Measurements from ENCODE around the gene HS6ST1.
"Not testable (repeated sequence)": the region's sequence is repeated elsewhere in the genome, so short reads cannot be mapped to it uniquely, and the experiment has no call there.

HS6ST1 gene

DNA sequence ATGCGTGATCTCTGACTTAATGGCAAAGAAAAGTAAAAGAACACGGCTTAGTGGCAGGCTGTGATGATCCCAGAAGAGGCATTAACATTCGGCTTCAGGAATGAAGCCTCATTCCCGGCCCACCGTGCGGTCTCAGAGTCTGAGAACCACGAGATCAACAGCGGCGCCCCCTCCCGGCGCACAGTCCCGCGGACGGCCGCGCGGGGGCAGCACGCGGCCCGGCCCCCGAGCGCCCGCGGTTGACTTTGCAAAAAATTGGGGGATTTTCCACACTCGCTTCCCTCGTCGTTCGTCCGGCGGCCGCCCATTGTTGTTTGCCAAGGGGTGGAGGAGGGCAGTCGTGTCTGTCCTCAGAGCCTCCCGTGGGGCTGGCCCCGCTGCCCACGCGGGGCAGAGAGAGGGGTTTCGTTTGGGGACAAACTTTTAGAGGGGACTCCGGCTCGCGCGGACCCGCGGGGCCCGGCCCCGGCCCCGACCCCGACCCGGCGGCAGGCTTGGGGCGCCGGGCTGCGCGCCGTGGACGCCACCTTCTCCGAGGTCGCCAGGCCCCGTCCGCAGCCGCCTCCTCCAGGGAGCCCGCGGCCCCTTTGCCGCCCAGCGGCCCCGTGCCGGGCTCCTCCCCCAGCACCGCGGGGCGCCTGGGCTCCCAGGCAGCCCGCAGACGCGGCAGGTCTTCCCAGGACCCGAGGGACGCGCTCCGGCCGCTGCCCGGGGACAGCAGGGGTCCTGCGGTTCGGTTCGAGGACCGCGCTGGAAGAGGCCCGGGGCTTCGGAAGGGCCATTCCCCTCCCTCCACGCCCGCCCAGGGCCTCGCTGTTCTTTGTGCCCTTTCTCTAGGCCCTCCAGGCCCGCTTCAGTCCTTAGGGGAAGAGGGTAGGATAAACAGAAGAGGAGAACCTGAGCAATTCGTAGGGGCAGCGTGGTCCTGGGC, 3.4 kb upstream of the HS6ST1 start:
- ATAC-seq = peak; percentile 55 to 56

DNA sequence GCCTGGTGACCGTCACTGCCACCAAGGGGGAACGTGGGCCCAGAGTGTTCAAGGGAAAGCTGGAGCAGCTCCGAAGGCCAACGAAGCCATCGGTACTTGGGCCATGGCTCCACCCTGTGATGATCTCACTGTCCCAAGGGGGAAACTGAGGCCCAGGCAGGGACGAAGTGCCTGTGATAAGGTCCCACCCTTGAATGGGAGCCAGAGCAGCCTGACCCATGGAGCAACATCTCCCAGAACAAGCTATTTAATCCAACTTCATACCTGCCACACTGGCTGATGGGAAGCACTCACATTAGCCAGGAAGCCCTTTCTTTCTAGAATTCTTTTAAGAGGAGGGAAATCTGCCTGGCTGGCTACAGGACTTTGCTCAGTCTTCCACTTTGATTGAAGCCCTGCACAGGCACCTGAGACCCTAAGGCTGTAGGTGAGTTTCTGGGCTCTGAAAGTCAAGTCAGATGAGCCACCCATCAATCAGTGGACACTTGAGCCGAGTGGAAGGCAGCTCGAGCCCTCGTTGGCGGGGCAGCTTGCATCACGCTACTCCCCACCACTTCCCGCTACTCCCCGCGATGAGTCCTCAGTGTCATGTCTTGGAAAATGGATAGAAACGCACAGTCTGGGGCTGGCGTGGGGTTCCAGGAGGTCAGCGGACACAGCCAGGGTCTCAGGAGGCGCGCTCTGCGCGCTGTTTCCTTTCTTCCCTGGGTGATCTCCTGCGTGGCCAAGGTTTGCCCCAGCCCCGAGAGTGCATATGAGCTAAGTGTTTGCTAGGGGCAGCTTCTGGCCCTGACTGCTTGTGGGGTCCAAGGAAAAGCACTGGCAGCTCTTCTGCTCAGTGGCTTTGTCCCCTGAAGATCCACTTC, 2.5 kb upstream of the HS6ST1 start:
- no peak for ATAC-seq

DNA sequence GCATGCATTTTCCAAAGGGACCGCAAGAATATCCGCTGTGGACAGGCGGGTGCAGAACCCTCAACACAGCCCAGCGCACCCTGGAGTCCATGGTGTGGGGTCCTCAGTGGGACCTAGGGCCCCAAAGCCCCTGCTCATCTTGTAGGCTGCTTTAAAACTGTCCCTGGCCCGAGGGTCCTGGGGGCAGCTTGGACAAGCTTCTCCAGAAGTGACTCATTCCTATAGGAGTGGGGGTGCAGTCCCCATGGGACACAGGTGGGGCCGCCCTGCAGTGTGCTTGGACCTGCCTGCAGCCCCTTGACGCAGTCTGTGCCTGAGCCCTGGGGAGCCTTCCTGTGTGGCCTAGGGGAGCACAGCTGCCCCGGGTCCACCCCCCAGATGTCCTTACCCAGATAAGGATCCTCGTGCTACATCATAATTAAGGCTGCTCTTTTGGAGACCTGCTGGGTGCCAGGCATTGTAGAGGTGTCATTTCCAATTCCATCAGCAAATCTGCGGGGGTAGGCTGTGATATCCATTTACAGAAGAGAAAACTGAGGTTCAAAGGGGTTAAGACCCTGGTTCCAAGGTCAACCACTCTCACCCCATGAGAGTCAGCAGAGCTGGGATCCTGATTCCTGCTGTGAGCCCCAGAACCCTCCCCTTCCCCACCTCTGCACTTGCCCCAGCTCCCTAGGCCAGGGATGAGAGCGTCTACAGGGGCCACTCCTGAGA, 1.7 kb upstream of the HS6ST1 start:
- no peak for ATAC-seq

DNA sequence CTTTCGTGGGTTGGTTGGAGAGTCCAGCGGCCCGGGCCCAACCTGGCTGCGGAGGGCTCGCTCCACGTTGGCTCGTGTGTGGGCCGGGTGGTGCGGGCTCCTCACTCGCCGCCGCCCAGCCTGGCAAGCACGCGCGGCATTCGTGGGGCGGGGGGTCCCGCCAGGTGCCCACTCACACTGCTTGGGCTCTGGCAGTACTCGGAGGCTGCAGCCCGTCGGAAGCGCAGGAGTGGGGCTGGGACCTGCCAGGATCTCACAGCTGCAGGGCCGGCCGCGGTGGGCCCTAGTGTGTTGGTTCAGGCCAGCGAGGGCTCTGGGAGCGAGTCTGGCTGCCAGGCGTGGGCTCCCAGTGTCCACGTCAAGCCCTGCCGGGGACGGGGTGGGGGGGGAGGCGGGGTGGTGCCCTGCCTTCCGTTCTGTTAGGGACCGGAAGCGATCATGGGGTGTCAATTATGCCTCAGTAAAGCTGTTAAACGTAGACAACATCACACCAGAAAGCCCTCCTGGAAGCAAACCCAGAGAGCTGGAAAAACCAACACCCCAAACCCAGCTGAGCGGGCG, 1.0 kb upstream of the HS6ST1 start:
- no peak for ATAC-seq

DNA sequence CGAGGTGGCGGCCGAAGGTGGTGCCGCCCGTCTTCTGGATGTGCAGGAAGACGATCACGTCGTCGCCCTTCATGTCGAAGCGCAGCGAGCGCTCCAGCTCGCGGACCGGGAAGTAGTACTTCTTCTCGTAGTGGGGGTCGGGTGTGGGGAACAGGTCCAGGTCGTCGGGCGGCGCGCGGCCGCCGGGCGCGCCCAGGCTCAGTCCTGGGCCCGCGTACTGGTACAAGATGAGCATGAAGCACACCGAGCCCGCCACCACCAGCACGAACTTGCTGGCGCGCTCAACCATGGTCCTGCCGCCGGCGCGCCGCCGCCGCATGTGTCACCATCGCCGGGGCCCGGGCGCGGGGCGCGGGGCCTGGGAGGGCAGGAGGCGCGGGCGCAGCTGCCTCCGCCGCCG, 423 bp downstream of the HS6ST1 start:
- peak; percentile 11 to 19 for ATAC-seq

DNA sequence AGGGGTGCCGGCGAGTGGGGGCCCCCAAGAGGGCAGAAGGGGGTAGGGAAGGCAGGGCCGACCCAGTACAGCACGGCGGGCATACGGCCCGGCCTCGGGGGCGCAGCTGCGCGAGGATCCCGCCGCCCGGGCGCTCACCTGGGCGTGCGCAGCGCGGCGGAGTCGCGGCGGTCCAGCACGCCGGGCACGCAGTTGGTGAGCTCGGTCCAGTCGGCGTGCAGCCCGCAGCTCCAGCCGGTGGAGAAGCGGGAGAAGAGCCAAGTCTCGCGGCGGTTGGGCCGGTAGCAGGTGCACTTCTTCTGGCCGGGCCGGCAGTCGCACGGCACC, 806 bp downstream of the HS6ST1 start:
- not testable (repeated sequence) for ATAC-seq

DNA sequence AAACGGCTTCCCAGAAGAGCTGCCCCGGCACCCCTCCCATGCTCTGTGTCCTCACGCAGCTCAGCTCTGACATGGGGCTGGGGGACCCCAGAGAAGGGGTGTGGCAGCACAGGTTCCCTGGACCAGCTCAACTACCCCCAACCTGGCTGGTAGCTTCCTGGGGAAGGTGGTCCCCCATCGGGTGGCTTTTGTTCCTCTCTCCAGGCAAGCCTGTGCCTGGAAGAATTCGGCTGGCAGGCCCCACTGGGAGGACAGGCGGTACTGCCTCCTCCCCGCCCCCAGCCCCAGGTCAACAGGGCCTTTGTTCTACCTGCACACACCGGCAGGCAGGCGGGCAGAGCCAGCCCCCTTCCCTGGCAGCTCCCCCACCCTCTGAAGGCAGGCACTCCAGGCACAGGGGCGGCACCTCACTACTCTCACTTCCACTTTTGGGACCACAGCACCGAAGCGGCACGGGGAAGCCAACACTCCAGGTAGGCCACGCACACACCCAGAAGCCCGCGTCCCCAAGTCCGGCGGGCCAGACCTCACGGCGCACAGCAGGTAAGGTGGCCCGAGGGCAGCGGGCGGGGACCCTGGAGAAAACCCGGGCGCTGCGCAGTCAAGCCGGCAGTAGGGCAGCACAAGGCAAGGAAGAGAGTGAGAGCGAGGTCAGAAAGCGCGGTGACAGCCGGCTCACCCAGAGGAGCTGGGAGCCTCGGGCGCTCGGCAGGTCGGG, 1.3 kb downstream of the HS6ST1 start:
- peak; percentile 10 to 19 for ATAC-seq

DNA sequence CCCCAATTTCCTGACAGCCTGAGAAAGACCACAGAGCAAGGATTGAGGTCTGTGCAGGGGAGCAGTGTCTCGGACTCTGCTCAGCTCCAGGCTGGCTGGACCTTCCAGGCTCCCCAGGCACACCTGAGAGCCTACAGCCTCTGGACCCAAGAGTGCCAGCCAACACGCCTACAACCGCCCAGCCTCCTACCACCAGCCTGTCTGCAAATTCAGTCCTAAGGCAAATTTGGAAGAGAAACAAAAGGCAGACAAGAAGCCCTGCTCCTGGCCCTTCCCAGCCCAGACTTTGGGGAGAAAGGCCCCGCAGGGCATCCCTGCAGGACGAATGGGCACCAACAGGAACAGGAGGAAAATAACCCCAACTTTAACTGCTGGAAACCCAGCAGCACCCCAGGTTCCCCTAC, 1.9 kb downstream of the HS6ST1 start:
- no peak for ATAC-seq

DNA sequence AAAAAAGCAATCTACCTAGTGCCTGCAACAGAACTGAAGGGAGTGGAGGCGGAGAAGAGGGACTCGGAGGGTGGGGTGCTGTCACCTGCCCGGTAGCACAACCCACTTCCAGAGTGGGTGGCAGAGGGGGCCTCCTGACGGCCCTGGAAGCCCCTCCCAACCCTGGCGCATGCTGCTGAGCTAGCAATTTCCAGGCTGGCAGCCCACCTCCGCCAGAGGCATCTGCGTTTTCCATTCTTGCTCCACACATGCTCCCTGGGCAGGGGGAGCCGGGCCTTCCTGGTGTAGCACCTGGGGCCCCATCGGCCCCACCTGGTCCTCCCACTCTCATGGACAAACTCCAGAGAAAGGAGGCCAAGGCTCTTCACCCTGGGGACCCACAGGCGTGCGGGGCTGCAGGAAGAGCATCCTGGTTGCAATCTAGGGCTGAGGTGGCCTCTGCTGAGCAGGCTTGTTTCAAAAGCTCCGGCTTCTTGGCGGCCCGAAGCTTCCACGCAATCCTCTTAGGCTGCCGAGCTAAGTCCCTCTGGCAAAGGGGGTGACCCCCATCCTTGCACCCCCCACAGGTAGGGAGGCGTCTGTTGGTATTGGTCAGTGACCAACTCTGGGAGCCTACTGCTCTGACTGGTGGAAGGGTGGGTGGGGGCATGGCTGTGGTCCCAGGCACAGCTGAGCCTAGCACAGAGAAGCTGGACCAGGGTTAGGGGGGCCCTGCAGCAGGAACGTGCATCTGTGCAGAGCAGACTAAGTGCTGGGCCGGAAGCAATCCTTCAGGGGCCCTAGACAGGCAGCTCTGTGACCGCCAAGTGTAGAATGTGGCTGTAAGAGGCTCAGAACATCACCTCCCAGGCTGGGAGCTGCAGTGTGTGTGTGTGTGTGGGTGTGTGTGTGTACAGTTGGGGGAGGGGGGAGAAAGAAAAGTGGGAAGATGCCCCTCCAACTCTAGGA, 2.6 kb downstream of the HS6ST1 start:
- ATAC-seq = no peak

DNA sequence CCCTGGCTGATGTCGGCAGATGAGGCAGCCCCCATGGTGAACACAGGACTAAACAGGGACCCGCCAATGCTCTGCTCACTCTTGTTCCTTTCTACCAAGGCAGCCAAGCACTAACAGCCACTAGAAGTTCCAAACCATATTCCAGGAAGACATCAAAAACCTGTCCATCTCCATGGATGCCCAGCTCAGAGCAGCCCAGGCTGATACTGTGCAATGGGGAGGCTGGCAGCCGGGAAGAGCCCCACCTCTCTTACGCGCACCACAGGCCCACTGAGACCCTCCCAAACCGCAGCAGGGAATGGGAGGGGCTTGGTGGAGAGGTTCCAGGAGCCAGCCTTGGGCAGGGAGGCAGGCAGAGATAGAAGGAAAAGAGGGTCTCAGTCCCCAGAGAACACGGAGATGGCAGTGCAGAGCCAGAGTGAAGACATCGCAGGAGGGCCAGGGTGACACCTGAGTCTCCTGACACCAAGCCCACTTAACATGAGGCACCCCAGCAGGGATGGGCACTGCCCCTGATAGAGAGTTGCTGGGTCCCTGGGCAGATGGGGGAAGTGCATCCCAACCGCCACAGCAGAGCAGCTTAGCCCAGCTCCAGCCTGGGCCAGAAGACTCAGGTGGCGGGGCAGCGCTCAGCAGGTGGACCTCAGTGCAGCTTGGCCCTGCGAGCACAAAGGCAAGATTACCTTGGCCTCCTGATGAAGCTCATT, 3.4 kb downstream of the HS6ST1 start:
- ATAC-seq = no peak

DNA sequence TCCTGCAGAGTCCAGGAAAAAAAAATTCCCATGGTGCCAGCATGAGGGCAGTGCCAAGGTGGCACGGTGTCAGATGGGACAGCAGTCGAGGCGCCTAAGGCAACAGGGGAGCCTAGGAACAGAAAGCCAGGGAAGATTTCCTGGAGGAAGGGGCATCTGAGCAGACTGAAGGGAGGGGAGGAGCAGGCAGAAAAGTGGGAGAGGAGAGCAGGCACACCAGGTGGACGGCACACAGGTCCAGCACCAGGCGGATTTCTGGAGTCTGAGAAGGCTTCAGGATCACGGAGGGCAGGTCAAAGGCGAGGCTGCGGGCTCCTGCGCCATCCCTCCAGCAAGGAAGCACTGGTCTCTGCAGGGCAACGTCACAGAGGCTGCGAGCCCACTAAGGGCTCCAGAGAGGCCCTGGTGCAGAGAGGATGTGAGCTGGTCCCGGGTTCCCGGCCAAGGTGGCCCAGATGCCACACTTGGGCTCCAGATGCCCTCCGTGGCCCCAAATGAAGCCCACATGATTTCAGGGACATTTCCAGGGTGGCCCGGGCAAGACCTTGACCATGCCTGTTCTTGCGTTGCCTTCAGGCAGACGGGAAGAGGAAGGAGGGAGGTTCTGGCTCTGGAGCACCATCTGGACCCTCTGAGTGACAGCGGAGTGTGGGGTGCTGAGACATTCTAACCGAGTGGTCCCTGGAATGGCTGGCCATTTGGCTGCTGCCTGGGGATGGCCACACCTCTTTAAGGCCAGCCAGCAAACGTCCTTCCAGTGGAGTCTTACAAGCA, 4.1 kb downstream of the HS6ST1 start:
- no peak for ATAC-seq

DNA sequence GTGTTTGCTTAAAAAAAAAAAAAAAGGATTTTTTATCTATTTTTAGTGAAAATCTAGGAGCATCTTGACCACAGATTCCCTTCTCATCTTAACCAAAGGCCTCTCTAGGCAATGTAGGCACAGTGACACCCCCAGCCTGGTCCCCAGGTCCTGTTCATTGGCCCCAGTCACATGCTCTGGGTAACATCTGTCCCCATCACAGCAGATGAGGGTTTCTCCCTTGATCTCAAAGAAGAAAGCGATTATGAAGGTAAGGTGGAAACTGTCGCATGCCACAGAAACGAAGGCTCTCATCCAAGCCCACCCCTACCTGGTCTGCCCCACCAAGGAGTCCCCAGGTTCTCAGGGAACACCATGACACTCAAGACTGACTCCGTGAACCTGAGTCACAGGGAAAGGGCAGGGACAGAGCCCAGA, 4.7 kb downstream of the HS6ST1 start:
- ATAC-seq = no peak

DNA sequence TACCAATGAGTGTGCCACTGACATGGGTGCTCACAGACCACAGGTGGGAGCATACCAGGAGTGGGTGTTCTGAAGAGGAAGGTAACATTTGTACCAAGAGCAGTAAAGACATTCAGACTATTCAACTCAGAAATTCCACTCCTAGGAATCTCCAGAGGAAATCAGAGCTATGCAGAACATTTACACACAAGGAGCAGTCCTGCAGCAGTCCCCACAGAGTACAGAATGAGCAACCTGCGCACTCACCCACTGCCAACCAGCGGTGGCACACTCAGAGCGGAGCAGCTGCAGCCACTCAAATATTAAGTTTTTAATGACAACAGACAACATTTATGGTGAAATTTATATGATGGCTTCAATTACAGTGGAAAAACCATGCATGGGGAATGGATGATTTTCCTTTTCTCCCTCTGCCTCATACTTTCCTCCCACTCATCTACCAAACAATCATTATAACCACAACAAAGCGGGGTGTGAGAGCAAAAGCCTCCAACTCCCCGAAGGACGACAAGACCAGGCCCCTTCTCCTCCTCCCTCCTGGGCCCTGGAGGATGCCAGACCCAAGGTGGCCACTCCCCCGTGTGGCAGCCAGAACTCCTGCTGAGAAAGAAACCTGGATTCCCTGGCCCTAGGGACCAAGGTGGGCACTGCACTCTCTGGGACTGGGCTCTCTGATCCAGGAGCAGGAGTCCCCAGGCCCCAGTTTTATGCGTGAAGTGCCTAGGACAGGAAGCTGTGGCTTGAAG, 5.4 kb downstream of the HS6ST1 start:
- ATAC-seq = no peak

DNA sequence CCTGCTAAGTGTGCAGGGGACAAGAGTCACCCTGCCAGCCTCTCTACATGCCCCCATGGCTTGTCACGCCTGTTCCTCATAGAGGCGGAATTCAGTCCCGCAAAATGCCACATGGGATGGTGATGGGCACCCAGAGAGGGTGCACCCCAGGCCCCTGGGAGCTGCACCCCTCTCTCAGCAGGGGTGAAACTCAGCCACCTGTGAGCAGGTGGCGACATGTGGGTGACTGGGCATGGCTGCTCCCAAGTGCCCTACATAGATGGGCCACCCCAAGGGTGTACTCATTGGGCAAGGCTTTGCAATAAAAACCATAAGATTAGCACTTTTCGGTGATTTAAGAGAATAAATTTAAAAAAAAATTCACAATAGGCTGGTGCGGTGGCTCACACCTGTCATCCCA, 6.3 kb downstream of the HS6ST1 start:
- no peak for ATAC-seq

DNA sequence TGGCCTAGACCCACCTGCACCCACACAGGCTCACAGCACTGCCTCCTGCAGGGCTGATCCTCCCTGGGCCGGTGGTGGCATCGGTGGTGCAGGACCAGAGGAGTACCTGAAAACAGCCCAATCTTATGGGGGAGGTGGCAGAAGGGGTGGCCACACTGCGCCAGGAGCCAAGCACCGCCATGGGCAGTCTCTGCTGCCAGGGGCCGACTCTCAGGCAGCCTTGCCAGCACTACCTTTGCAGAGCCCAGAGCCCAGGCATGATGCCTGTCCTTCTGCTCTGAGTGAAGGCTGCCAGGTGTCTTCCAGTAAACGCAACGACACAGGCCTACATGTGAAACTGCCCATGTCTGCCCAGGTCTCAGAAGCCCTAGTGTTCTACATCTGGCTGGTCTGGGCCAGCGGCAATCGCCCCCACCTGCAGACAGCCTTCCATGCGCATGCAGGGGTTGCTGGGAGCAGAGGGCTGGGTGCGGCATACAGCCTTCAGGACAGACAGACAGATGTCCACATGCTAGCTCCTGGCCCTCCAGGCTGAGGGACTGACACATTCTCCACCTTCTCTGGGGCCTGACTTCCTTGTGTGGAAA, 6.8 kb downstream of the HS6ST1 start:
- ATAC-seq = no peak

DNA sequence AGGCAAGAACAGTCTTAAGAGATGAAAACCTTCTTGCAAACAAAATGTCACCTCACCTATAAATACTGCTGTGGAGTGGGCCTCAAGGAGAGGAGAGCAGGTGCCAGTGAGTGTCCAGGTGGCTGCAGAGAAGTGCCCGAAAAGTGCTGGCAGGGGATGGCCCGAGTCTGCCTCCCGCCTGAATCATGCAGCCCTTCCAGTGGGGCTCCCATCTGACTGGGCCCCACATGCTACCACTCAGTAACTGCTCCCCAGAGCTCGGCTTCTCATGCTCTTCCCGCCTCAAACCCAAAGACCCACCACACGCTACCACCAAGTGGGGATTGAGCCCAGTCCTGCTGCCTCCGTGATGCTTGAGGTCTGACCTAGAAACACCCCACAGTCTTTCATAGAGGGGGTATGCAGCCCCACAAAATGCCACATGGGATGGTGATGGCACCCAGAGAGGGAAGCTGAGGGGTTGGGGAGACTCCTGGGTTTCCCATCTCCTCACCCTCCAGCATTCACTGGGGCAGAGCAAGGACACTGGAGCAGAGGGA, 7.4 kb downstream of the HS6ST1 start:
- no peak for ATAC-seq

DNA sequence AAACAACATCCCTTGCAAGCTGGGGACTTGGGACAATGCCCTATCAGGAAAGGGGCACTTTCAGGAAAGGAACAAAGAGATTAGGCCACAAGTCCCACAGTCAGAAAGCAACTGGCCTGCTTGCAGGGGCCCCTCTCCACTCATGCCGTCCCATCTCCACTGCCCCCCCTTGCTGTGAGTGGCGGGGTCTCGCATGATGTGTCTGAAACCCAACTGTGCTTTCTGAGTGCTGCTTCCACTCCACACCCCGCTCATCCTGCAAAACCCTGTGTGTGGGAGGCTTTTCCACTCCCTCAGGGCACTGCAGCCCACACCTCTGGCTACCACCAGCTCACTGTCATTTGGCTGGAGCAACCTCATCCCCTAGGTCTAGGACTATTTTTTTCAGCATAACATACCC, 7.9 kb downstream of the HS6ST1 start:
- no peak for ATAC-seq

DNA sequence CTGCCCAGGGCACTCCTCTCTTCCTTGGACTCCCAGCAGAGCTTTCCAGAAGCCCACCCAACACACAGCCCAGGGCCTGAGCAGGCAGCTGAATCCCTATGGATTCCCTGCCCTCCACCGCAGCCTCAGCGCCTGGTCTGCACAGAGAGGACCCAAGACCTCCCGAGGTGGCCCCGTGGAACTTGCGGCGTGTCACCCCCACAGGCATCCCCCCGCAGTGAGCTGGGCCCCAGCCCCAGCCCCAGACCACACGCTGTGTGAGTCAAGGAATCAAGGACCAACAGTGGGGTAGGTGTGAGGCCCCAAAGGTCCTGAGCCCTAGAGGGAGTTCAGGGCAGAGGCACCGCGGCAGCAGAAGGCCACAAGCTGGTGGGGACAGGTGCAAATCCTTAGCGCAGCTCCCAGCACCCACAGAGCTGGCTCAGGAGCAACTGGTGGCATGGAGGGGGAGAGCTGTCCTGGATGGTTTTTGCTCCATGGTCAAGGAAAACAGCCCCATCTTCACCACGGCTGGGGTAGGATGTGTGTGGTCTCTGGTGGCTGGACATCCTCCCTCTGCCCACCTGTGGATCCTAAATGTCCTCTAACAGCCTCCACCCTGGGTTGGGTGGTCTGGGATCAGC, 8.5 kb downstream of the HS6ST1 start:
- no peak for ATAC-seq
